ENCODE data around the gene CD44.

The CD44 gene

GRCh38 chr11:35155677-35156076 is 16.7 kb downstream of the CD44 start:
- peaks cover 8% of the 10 kb centered on the region for H3K4me1 ChIP-seq (ENCODE audit: insufficient read depth, low read length)
- no peak overlapping the region for H3K27ac ChIP-seq (ENCODE audit: low read length)
- peaks cover 16% of the 10 kb centered on the region for H3K36me3 ChIP-seq (ENCODE audit: insufficient read depth, low read length)
- H3K79me2 ChIP-seq (ENCODE audit: insufficient read depth, low read length) = peaks cover 96% of the 10 kb centered on the region
- no peak overlapping the region for H2AFZ ChIP-seq (ENCODE audit: low read depth, low read length)
- H3K4me2 ChIP-seq (ENCODE audit: insufficient read depth, low read length) = no peak overlapping the region
- H3K9ac ChIP-seq (ENCODE audit: low read depth, low read length) = no peak overlapping the region
- no peak for DNase-seq
- ATAC-seq (ENCODE audit: insufficient read depth, low read depth) = no peak
- H3K27me3 ChIP-seq (ENCODE audit: insufficient read depth, low read length, poor library complexity) = no peaks in the 10 kb centered on the region
- no peaks in the 10 kb centered on the region for H3K9me3 ChIP-seq (ENCODE audit: insufficient read depth, low read length, severe bottlenecking)
- peaks cover 22% of the 10 kb centered on the region; the same call in 1 of the 2 replicates for H4K20me1 ChIP-seq (ENCODE audit: insufficient read depth, low read length)
- TF ChIP-seq EZH2 (IDR thresholded peaks at IDR 0.05; ENCODE audit: borderline replicate concordance, low read depth, low read length, severe bottlenecking) (no peak), CTCF (IDR thresholded peaks at IDR 0.05; ENCODE audit: borderline replicate concordance, extremely low read depth, low read length, poor library complexity, severe bottlenecking) (no peak)
- H3K4me3 ChIP-seq (ENCODE audit: low read depth in 1 of 2, low read length in 2 of 2) = no peak overlapping the region

- ATAC-seq (ENCODE audit: insufficient read depth, low read depth) (no peak), DNase-seq (no peak)
- Histone ChIP-seq H2AFZ (ENCODE audit: low read depth, low read length) (no peak overlapping the region), H3K4me3 (ENCODE audit: low read depth in 1 of 2, low read length in 2 of 2) (no peak overlapping the region), H3K27ac (ENCODE audit: low read length) (no peak overlapping the region), H3K79me2 (ENCODE audit: insufficient read depth, low read length) (peaks cover 96% of the 10 kb centered on the region), H3K9me3 (ENCODE audit: insufficient read depth, low read length, severe bottlenecking) (no peaks in the 10 kb centered on the region), H4K20me1 (ENCODE audit: insufficient read depth, low read length) (peaks cover 24% of the 10 kb centered on the region; the same call in 1 of the 2 replicates), H3K9ac (ENCODE audit: low read depth, low read length) (no peak overlapping the region), H3K27me3 (ENCODE audit: insufficient read depth, low read length, poor library complexity) (no peaks in the 10 kb centered on the region), H3K4me2 (ENCODE audit: insufficient read depth, low read length) (no peak overlapping the region), H3K36me3 (ENCODE audit: insufficient read depth, low read length) (peaks cover 10% of the 10 kb centered on the region), H3K4me1 (ENCODE audit: insufficient read depth, low read length) (peaks cover 16% of the 10 kb centered on the region)
- TF ChIP-seq EZH2 (IDR thresholded peaks at IDR 0.05; ENCODE audit: borderline replicate concordance, low read depth, low read length, severe bottlenecking) = no peak
- TF ChIP-seq CTCF (IDR thresholded peaks at IDR 0.05; ENCODE audit: borderline replicate concordance, extremely low read depth, low read length, poor library complexity, severe bottlenecking) = no peak
Measured at GRCh38 chr11:35157814-35158700, 19.1 kb downstream of the CD44 start.

- H3K4me2 ChIP-seq (ENCODE audit: insufficient read depth, low read length) = no peak overlapping the region
- no peak for DNase-seq
Measured at GRCh38 chr11:35158701-35159510, 19.9 kb downstream of the CD44 start.

More at GRCh38 chr11:35158701-35159510, 19.9 kb downstream of the CD44 start:
- TF ChIP-seq CTCF (IDR thresholded peaks at IDR 0.05; ENCODE audit: borderline replicate concordance, extremely low read depth, low read length, poor library complexity, severe bottlenecking) = no peak
- no peak for TF ChIP-seq EZH2 (IDR thresholded peaks at IDR 0.05; ENCODE audit: borderline replicate concordance, low read depth, low read length, severe bottlenecking)
- Histone ChIP-seq H3K9ac (ENCODE audit: low read depth, low read length) (no peak overlapping the region), H3K4me1 (ENCODE audit: insufficient read depth, low read length) (peaks cover 24% of the 10 kb centered on the region), H3K36me3 (ENCODE audit: insufficient read depth, low read length) (peaks cover 5% of the 10 kb centered on the region; the same call in 1 of the 2 replicates), H3K27me3 (ENCODE audit: insufficient read depth, low read length, poor library complexity) (no peaks in the 10 kb centered on the region), H3K27ac (ENCODE audit: low read length) (peak overlapping the region; percentile 23; the same call in 1 of the 2 replicates), H3K4me3 (ENCODE audit: low read depth in 1 of 2, low read length in 2 of 2) (no peak overlapping the region), H3K79me2 (ENCODE audit: insufficient read depth, low read length) (peaks cover 96% of the 10 kb centered on the region), H2AFZ (ENCODE audit: low read depth, low read length) (no peak overlapping the region), H4K20me1 (ENCODE audit: insufficient read depth, low read length) (peaks cover 24% of the 10 kb centered on the region; the same call in 1 of the 2 replicates), H3K9me3 (ENCODE audit: insufficient read depth, low read length, severe bottlenecking) (no peaks in the 10 kb centered on the region)
- no peak for ATAC-seq (ENCODE audit: insufficient read depth, low read depth)

Measured in DND-41 (cell line).